ENCODE measurements around the gene DDIT4.
"Not testable (repeated sequence)": the region's sequence is repeated elsewhere in the genome, so short reads cannot be mapped to it uniquely, and the experiment has no call there.

The DDIT4 gene

DNA sequence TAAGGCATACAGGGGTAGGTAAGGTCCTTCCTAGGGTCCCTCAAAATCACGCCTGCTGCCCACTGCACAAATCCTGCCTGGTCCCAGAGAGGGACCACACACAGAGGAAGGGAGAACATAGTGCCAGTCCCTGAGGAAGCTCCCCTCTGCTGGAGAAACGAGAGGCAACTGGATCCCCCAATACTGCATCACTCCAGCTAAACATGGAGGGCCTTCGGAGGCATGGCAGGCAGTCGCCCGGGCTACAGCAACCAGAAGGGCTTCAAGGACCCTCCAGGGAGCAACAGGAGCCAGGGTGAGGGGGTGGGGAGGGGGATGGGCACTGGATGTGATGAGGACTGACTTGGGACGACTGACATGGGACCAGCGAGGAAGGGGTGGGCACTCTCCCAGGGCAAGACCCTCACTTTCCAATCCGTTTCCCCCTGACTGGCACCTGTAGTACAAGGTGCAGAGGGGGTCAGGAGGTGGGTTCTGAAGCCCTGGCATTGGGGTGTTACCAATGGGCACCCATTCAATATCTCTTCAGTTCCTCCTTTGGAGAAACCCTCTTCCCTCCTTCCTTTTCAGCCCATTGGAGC is 21.7 kb downstream of the DDIT4 start:
- no peak for DNase-seq (ENCODE audit: low spot score)

DNA sequence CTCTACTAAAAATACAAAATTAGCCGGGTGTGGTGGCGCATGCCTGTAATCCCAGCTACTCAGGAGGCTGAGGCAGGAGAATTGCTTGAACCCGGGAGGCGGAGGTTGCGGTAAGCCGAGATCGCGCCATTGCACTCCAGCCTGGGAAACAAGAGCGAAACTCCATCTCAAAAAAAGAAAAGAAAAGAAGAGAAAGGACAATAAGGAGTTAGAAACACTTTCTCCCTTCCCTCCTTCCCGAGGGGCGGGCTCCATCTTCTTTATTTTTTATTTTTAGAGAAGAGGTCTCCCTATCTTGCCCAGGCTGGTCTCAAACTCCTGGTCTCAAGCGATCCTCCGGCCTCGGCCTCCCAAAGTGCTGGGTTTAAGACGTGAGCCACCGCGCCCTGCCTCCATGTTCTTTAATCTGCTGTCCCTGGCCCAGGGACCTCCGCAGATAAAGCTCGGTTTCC is 23.1 kb downstream of the DDIT4 start:
- DNase-seq (ENCODE audit: low spot score): not testable (repeated sequence)

- peak; percentile 56 for DNase-seq (ENCODE audit: low spot score)
Observed at GRCh38 chr10:72297281-72297804, 23.6 kb downstream of the DDIT4 start.

- peak; percentile 95 for DNase-seq (ENCODE audit: low spot score)
Observed at GRCh38 chr10:72297805-72298591, 24.3 kb downstream of the DDIT4 start.

DNA sequence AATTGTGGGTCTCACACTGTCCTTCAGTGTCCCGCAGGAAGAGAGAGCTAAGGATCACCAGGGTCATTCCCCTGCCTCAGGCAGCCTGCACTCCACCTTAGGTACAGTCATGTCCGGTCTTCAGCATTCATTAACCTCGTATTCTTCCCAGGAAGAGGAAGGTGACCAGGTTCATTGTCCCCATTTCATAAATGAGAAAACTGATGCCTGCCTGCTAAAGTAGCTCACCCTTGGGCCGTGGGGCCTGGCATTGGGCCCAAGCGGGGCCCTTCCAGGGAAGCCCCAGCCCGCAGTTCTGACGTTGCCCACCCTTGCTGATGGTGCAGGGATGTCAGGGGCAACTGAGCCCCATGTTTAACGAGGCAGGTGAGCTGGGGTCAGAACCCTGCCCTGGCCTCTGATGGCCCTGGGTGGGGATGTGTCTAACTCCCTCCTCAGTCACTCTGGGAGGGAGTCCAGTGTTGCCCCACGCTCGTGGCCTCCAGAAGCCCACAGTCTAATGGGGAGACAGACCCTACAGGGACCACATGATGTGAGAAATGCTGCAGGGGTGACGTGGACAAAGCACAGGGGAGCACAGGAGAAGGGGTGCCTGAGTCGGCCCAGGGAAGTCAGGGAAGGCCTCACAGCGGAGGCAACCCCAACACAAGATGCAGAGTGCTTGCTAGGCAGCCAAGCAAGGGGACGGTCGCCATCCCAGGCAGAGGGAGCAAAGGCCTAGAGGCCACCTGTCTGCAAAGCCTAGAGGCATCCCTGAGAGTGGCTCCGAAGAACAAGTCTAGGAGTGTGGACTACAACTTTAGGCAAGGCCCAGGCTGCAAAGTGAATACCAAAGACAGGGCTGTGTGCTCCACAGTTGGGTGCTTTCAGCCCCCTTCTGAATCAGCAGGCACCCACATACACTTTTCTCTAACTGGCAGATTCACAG is 25.1 kb downstream of the DDIT4 start:
- DNase-seq (ENCODE audit: low spot score): no peak

- DNase-seq (ENCODE audit: low spot score): no peak
Observed at GRCh38 chr10:72303424-72304128, 29.9 kb downstream of the DDIT4 start.

- DNase-seq (ENCODE audit: low spot score): no peak
Observed at GRCh38 chr10:72306215-72306760, 32.6 kb downstream of the DDIT4 start.

GRCh38 chr10:72307711-72308110 is 34.0 kb downstream of the DDIT4 start:
- not testable (repeated sequence) for DNase-seq (ENCODE audit: low spot score)

DNA sequence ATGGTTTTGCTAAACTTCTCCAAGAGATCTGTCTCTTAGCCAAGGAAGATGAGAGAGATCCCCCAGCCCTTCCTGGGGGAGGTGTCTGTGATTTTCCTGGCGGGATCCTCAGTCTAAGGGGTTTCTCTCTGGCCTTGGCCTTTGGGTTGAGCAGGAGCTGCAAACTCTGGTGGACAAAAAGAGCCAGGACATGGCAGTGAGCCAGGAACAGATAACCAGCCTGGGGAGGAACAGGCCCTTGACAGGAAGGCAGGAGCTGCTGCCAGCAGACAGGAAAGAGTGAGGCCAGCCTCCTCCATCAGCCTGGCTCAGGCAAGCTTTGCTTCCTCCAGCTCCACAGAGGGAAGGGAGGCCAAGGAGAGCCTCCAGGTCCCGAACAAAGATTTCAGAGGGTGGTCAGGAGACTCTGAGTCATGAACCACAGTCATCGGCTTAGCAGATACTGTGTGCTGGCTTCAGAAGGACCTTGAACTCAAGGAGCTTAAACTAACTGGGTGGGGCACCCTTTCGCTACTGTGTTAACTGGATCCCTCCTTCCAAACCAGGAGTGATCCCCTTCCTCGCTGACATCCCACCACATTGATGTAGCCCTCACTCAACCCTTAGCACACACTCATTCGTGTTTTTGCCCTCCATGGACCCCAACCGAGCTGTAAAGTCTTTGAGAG is 34.7 kb downstream of the DDIT4 start:
- peak; percentile 75 for DNase-seq (ENCODE audit: low spot score)

DNA sequence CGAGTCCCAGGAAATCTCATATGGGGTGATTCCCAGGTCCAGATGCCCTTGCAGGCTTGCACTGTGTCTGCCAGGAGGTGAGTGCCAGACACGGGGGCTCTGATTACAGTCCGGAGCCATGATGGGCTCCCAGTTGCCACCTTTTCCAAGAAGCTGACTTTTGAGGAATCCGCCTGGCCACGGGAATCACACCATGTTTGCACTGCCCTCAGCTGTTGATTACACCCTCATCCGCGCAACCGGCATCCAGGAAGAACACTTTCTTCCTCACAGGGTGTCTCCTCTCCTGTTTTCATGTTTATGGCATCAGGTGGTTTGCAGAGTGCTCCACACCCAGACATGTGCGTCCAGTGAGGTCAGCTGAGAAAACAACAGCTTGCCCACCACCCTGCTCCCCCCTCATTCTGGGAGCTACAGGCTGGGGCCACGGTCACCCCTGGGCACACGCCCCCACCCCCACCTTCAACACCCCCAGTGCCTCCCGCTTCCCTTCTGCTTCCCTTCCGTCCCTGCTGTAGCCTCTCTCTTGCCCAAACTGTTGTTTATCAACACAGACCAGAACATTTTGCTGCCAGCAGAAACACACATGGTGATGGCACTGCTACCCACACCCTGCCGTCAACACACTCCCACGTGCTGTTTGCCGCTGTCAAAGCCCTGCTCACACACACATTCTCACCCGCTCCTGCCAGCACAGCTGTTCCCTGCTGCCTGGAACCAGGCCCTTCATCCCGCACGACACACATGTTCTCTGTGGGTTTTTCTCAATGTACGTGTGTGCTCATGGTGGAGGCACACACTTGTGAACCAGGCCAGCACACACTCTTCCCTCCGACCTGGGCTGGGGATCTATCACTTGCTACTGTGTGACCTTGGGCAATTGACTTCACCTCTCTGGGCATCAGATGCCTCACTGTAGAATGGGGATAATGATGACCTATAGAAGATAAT is 35.8 kb downstream of the DDIT4 start:
- peak; percentile 83 for DNase-seq (ENCODE audit: low spot score)

DNA sequence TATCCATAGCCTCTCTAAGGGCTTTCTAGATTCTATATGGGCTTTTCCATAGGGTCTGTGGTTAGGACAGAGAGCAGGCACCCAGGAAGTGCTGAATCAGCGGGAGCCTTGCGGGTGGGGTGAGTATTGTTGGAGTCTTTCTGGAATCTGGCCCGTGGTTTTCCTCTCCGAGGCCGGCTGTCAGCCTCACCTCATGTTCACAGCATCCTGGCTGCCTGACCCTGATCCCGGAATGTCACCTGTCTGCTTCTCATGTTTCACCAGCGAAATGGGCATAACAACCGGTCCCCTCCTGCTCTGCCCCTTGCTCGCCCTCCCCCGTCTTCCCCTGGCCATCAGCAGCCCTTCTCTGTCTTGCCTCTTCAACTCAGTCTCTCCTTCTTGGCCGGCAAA is 36.5 kb downstream of the DDIT4 start:
- no peak for DNase-seq (ENCODE audit: low spot score)

GRCh38 chr10:72310636-72311035 is 36.9 kb downstream of the DDIT4 start:
- no peak for DNase-seq (ENCODE audit: low spot score)

- DNase-seq (ENCODE audit: low spot score): no peak
Observed at GRCh38 chr10:72311667-72312066, 37.9 kb downstream of the DDIT4 start.

GRCh38 chr10:72312865-72313391 is 39.2 kb downstream of the DDIT4 start:
- DNase-seq (ENCODE audit: low spot score): no peak

GRCh38 chr10:72314263-72314662 is 40.5 kb downstream of the DDIT4 start:
- no peak for DNase-seq (ENCODE audit: low spot score)

GRCh38 chr10:72315054-72315453 is 41.3 kb downstream of the DDIT4 start:
- no peak for DNase-seq (ENCODE audit: low spot score)

- no peak for DNase-seq (ENCODE audit: low spot score)
Observed at GRCh38 chr10:72315611-72316385, 42.1 kb downstream of the DDIT4 start.

- DNase-seq (ENCODE audit: low spot score): no peak
Observed at GRCh38 chr10:72316386-72316700, 42.6 kb downstream of the DDIT4 start.

Measured in hematopoietic multipotent progenitor cell treated with erythropoietin and hydrocortisone succinate and interleukin-3 and kit ligand, for 15 days (in vitro differentiated cells).